ENCODE data around the gene MRPL42.
"Not testable (repeated sequence)": the region's sequence is repeated elsewhere in the genome, so short reads cannot be mapped to it uniquely, and the experiment has no call there.

The MRPL42 gene

DNA sequence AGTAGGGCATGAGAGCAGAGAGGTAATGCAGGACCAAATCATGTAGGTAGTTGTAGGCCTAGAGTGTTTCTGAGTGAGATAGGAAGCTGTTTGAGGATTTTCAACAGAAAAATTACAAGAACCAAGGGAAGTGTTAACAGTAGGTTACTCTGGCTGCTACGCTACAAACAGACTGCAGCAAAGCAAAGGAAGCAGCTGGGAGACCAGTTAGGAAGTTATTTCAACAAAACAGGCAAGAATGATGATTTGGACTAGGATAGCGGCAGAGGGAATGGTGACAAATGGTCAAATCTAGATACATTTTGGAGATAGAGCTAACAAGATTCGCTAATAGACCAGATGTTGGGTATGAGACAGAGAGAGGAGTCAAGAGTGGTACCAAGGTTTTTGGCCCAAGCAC is 26.8 kb downstream of the MRPL42 start:
- no peak for FAIRE-seq

GRCh38 chr12:93497456-93497855 is 30.1 kb downstream of the MRPL42 start:
- FAIRE-seq (no peak), DNase-seq (ENCODE audit: insufficient read length, low spot score) (no peak)

More for the DNA sequence above, 26.8 kb downstream of the MRPL42 start:
- no peak for DNase-seq (ENCODE audit: insufficient read length, low spot score)

DNA sequence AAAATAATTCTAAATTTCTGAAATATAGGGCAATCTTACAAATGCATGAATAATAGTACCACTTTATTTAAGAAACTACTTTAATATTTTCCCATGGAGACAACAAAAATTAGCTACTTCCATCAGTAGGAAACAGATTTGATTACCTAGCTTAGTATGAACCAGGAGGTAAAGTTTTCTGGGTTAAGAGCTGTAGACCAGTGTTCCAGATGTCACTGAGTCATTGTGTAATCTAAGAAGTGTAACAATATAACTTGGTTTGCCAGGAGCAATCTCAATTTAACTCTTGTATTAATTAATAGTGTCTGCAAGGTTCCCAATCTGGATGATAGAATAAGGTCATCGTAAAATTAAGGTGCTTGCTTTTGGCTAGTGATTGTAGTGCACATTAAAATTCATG is 31.5 kb downstream of the MRPL42 start:
- DNase-seq (ENCODE audit: insufficient read length, low spot score) = not testable (repeated sequence)
- FAIRE-seq = peak; percentile 26

DNA sequence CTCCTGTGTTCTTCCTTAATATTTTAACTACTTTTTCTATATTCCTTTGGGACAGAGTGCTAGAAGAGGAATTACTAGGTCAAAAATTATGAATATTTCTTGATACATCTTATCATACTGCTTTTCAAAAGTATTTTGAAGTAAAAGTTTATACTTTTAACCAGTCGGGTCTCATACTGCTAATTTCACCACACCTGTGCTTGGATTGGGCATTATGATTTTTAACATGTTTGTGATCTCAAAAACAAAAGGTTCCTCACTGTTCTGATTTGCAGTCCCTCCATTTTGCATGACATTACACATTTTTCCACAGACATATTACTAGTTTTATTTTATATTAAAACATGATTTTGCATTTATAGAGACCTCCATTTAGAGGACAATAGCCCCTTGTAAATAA is 32.9 kb downstream of the MRPL42 start:
- FAIRE-seq (no peak), DNase-seq (ENCODE audit: insufficient read length, low spot score) (no peak)

DNA sequence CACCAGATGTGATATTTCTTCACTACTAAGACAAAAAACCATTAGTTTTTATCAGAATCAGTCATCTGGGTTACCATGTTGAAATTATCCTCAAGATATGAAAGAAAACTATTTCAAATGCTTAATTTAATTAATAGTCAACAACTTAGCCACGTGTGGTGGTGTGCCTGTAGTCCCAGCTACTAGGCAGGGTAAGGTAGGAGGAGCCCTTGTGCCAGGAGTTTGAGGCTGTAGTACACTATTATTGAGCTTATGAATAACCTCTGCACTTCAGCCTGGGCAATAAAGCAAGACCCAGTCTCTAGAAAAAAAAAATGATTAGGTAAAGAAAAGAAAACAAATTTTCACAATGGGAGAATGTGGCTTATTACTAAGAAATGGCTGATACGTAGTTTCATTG is 33.4 kb downstream of the MRPL42 start:
- FAIRE-seq (no peak), DNase-seq (ENCODE audit: insufficient read length, low spot score) (no peak)

DNA sequence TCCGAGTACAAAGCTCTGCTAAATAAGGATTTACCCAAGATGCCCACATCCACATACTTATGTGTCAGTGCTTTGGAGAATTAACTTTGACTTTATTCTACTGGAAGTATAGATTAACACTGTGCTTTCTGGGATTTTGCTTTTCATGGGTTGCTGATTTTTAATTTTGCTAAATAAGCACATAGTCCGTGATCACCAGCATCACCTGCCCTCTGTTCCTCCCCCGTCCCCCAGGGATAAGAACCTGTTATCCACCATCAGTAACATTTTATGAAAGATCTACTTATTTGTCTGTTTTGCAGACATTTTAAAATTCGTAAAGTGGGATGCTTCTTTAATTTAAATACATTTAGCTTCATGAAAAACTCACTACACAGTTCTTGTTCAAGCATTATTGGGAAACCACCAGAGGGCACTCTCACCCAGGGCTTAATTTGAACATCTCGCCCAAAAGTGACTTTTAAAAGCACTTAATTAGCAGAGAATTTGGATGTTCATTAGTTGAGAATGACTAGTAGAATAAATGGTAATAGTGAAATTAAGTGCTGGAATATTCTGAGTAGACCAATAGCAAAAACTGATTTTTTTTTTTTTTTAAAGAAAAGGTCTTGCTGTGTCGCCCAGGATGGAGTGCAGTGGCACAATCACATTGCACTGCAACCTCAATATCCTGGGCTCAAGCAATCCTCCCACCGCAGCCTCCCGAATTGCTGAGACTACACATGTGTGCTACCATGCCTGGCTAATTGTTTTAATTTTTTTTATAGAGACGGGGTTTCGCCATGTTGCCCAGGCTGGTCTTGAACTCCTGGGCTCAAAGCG is 35.7 kb downstream of the MRPL42 start:
- peak; percentile 70 for FAIRE-seq
- no peak for DNase-seq (ENCODE audit: insufficient read length, low spot score)

DNA sequence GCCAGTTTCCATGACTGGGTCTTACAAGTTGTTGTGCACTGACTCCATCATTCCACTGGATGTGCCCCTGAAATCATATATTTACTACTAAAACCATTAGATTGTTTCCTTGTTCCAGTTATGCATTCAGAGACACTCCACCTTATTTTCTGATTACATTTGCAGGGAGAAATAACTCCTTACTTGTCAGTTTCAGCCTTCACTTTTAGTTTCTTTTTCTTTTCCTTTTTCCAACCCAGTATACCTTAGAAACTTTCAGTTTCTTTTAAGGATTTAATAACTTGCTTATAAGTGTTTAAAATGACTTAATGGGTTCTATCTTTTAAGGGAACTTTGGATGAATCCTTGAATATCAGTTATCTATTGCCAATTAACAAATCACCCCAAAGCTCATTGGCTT is 39.9 kb downstream of the MRPL42 start:
- FAIRE-seq (peak; percentile 33), DNase-seq (ENCODE audit: insufficient read length, low spot score) (no peak)

- FAIRE-seq = no peak
- no peak for DNase-seq (ENCODE audit: insufficient read length, low spot score)
Measured at GRCh38 chr12:93509506-93509905, 42.2 kb downstream of the MRPL42 start.

DNA sequence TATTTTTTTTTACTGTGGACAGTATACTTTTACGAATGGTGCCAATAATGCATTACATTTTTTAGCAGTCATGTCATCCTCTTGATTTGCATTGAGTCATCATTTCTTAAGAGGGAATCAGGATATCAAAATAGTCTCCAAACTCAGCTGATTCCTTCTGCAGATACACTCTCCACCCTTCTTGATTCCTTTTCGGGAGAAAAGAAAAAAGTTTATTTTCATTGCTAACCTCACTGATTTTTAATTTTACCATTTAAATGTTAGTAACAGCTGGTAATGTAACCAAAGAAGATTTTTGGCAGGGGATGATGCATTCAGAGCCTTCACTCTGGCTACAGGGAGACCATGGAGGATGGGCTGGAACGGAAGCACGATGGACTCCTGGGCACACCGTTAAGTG is 47.5 kb downstream of the MRPL42 start:
- FAIRE-seq (no peak), DNase-seq (ENCODE audit: insufficient read length, low spot score) (no peak)

- DNase-seq (ENCODE audit: insufficient read length, low spot score) (no peak), FAIRE-seq (no peak)
Measured at GRCh38 chr12:93518725-93519124, 51.4 kb downstream of the MRPL42 start.

DNA sequence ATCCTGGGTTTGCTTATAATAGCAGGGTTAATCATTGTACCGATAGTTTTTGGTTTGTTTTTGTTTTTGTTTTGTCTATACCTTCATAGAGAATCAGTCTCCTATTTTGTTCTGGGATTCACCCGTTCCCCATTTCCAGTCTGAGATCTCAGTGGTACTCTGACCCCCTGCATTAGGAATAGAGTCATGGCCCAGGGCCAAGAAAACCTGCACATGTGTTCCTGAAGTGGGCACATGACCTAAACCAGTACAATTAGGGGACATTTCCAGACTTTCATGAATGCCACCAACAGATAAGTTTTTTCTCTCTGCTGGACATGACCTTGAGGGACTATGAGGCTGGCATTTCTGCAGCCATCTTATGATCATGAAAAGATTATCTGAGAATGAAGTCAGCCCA is 52.5 kb downstream of the MRPL42 start:
- FAIRE-seq = no peak
- no peak for DNase-seq (ENCODE audit: insufficient read length, low spot score)

GRCh38 chr12:93520454-93520853 is 53.1 kb downstream of the MRPL42 start:
- FAIRE-seq (no peak), DNase-seq (ENCODE audit: insufficient read length, low spot score) (no peak)

DNA sequence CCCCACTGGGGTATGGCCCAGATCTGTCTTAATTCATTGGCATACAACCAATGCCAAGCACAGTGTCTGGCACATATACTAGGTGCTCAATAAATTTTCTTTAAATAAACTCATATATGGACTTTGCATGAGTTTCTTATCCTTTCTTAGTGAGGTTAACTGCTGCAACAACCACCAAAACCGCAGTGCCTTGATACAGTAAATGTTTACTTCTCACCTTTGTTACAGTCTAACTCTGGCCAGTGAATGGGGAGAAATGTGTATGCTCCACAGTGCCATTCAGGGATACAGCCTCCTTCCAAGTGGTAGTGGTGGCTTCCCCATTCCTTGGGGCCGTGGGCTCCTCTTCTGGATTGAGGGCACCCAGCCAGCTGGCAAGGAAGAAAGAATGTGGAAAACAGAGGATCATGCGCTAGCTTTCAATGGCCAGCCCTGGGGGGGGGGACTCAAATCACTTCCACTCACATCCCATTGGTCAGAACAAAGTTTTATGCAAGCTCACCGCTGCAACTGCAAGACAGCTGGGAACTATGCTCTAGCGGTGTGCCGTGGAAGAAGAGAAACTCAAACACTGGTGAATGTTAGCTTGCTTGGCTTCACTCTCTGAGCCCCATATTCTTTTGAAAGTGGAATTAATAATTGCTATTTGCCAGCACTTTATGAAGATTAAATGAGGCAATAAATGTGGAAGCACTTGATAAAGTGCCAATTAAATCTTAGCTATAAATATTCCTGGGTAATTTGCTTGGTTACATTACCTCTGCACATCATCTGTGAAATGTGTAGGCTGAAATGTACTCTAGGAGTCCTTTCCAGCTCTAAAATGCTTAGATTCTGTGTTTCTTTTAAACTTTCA is 54.1 kb downstream of the MRPL42 start:
- FAIRE-seq (no peak), DNase-seq (ENCODE audit: insufficient read length, low spot score) (no peak)

DNA sequence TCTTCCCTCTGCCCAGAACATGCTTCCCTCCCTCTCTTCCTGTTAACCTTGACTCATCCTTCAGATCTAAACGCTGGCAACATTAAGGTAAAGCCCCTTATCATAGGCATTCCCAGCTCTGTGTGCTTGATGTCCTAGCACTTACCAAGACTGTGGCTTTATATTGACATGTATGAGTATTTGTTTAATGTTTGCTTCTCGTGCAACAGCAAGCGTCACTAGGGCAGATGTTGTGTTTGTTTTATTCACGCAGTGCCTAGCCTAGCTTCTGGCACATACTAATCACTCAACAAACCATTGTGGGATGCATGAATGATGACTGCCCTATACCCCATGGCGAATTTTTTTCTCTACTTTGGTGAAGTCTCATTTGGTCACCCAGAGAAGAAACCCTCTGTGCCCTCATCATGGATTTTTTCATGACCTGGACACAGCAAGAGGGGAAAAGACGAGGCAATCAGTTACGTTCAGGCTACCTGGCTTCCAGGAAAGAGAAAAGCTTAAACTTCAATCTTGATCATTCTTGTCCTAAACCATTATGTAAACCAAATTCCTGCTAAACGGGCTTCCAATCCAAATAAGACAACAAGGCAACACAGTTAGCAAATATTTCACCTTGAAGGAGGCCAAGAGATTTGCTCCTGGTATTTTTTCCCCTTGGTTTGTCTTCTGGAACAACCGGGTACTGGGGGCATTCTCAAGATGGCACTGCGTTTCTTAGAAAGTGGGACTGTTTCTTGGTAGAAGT is 57.2 kb downstream of the MRPL42 start:
- FAIRE-seq (no peak), DNase-seq (ENCODE audit: insufficient read length, low spot score) (no peak)

DNA sequence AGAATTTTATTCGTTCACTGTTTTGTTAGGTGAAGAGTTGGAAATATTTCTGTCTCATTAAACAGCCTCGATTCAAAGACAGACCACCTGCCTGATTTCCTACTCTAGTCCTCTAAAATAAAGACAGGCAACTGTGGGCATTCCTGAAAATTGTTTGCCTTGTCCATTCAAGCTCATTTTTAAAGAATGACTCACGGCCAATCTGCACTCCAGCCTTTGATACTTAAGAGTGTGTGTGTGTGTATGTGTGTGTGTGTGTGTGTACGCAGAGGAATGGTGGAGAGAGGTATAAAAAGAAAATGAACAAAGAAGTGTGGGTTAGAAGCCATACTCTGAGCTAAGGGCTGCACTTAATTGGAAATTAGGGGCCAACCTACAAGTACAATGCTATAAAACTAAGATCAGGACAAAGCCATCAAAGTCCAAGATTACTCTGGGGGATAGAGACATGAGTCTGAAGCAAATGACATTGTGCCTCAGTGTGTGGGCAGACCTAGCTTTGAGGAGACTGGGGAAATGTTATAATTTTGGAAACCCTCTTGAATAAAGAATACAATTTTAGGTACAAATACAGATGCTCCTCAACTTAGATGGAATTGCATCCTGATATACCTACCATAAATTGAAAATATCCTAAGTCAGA is 59.6 kb downstream of the MRPL42 start:
- no peak for FAIRE-seq
- DNase-seq (ENCODE audit: insufficient read length, low spot score) = no peak

DNA sequence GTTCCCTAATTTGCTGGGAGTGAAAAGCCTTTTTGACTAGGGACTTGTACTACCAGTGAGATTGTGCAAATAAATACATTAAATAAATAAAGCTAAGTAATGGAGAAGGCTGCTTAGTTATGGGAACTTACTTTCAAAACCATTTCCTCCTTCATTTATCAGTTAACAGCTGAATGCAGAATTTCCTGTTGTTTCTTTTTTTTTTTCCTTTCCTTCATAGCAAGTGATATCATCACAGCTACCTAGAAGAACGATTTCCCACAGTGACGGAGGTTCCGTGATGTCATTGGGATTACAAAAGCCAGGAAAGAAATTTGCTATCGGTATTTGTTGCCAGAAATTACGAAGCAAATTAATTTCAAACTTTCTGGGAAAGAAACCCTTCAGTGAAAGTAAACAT is 63.0 kb downstream of the MRPL42 start:
- FAIRE-seq (no peak), DNase-seq (ENCODE audit: insufficient read length, low spot score) (no peak)

DNA sequence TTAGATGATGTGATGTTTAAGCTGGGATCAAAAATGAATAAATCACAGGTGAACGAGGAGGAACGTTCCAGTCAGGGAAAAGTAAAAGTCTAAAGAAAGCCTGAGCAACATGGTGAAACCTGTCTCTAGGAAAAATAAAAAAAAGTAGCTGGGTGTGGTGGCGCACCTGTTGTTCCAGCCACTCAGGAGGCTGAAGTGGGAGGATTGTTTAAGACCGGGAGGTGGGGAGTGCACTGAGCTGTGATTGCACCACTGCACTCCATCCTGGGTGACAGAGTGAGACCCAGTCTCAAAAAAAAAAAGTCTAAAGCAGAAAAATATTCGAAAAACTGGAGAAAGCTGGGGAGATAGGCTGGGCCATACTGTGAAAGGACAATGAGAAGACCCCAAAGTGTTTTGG is 66.0 kb downstream of the MRPL42 start:
- DNase-seq (ENCODE audit: insufficient read length, low spot score) = no peak
- no peak for FAIRE-seq

DNA sequence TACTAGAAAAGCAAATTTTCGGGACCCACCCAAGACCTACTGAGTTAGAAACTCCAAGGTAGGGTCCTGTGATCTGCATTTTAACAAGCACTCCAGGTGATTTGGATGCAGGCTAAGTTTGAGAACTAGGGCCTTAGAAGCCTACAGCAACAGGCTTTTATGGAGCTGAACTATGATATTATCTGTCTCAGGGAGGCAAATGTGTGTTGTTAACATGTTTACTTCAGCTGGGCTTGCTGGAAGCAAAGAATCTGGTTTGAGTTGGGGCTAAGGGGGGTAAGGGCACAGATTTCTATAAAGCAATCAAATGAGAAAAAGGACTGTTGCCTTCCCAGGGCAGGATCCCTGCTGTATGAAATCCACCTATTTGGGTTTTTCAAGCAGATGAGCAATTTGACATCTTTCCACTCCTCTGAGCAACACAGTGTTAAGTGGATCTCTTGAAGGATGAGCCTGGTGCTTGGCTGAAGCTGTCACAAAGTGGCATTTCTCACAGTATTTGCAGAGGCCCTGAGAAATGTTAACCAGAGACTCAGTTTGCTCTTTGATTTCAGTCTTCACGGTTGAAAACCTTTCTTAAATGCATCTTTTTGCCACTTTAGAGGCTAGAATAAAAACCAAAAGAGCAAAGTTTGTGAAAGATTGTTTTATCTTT is 68.9 kb downstream of the MRPL42 start:
- DNase-seq (ENCODE audit: insufficient read length, low spot score) = no peak
- FAIRE-seq = peak; percentile 14

DNA sequence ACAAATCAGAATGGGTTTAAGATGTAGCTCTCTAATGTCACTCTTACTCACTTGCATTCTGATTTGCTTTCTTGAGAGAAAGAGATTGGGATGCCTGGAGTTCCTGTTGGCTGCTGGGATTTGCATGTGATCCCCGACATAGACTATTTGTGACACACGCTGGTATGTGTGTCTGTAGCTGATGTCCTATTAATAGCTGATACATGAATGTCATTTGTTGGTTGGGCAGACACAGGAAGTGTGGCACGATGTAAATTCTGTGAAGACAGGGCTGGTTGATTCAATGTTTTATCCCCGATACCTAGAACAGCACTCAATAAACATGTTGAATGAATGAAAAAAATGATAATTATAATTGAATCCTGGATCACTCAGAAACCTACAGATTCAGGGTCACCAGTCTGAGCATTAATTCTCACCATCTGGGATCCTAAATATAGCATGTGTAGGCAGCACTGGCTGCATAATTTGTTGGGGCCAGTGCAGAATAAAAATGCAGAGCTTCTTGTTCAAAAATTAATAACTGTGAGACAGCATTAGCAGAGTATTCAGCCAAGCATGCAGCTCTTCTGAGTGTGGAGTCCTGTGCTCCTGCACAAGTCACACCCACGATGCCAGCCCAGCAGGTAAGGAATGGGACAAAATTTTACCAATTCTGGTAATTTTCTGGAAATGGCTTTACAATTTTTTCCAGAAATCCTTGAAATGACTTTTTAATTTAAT is 69.6 kb downstream of the MRPL42 start:
- FAIRE-seq = peak; percentile 56
- peak; percentile 7 for DNase-seq (ENCODE audit: insufficient read length, low spot score)

- FAIRE-seq (no peak), DNase-seq (ENCODE audit: insufficient read length, low spot score) (no peak)
Measured at GRCh38 chr12:93537769-93538168, 70.5 kb downstream of the MRPL42 start.
